ENCODE data around the gene ARHGEF1.

ARHGEF1 gene

GRCh38 chr19:41926028-41926762, 43.2 kb downstream of the ARHGEF1 start:
- no peak for TF ChIP-seq CTCF (IDR thresholded peaks at IDR 0.05; ENCODE audit: low read length)
- no peak for TF ChIP-seq EZH2 (IDR thresholded peaks at IDR 0.05; ENCODE audit: borderline replicate concordance, low read length)
- no peak overlapping the region for H3K4me3 ChIP-seq (ENCODE audit: low read depth, low read length, poor library complexity, severe bottlenecking)
- no peak overlapping the region for H3K27ac ChIP-seq (ENCODE audit: low read depth, low read length, poor library complexity, severe bottlenecking)
- no peaks in the 10 kb centered on the region for H3K9me2 ChIP-seq (ENCODE audit: low read depth, low read length)
- H4K20me1 ChIP-seq (ENCODE audit: insufficient read depth, low read length): no peaks in the 10 kb centered on the region
- no peaks in the 10 kb centered on the region for H3K36me3 ChIP-seq (ENCODE audit: insufficient read depth, low read length)
- no peaks in the 10 kb centered on the region for H3K9me3 ChIP-seq (ENCODE audit: low read length)
- no peaks in the 10 kb centered on the region for H3K79me2 ChIP-seq (ENCODE audit: insufficient read depth, low read length)
- H3F3A ChIP-seq (ENCODE audit: insufficient read depth, low read length): no peaks in the 10 kb centered on the region
- H3K4me2 ChIP-seq (ENCODE audit: low read length): no peak overlapping the region
- no peak overlapping the region for H3K9ac ChIP-seq (ENCODE audit: low read length)
- H3K4me1 ChIP-seq (ENCODE audit: insufficient read depth, low read length, severe bottlenecking): peaks cover 26% of the 10 kb centered on the region
- H2AFZ ChIP-seq (ENCODE audit: low read length): no peak overlapping the region
- H3K27me3 ChIP-seq (ENCODE audit: insufficient read depth, low read length): peaks cover 4% of the 10 kb centered on the region; the same call in 1 of the 2 replicates

- no peaks in the 10 kb centered on the region for H3F3A ChIP-seq (ENCODE audit: insufficient read depth, low read length)
- no peak overlapping the region for H3K4me3 ChIP-seq (ENCODE audit: low read depth, low read length, poor library complexity, severe bottlenecking)
- no peaks in the 10 kb centered on the region for H3K9me2 ChIP-seq (ENCODE audit: low read depth, low read length)
- peaks cover 26% of the 10 kb centered on the region for H3K4me1 ChIP-seq (ENCODE audit: insufficient read depth, low read length, severe bottlenecking)
- H3K36me3 ChIP-seq (ENCODE audit: insufficient read depth, low read length): no peaks in the 10 kb centered on the region
- no peaks in the 10 kb centered on the region for H4K20me1 ChIP-seq (ENCODE audit: insufficient read depth, low read length)
- peaks cover 4% of the 10 kb centered on the region; the same call in 1 of the 2 replicates for H3K27me3 ChIP-seq (ENCODE audit: insufficient read depth, low read length)
- no peak overlapping the region for H3K27ac ChIP-seq (ENCODE audit: low read depth, low read length, poor library complexity, severe bottlenecking)
- TF ChIP-seq EZH2 (IDR thresholded peaks at IDR 0.05; ENCODE audit: borderline replicate concordance, low read length) (no peak), CTCF (IDR thresholded peaks at IDR 0.05; ENCODE audit: low read length) (no peak)
- no peak overlapping the region for H2AFZ ChIP-seq (ENCODE audit: low read length)
- H3K9me3 ChIP-seq (ENCODE audit: low read length): no peaks in the 10 kb centered on the region
- H3K9ac ChIP-seq (ENCODE audit: low read length): no peak overlapping the region
- H3K4me2 ChIP-seq (ENCODE audit: low read length): peak overlapping the region; percentile 98; the same call in 1 of the 2 replicates
- H3K79me2 ChIP-seq (ENCODE audit: insufficient read depth, low read length): no peaks in the 10 kb centered on the region
Measured at GRCh38 chr19:41926763-41927496, 43.9 kb downstream of the ARHGEF1 start.

DNA sequence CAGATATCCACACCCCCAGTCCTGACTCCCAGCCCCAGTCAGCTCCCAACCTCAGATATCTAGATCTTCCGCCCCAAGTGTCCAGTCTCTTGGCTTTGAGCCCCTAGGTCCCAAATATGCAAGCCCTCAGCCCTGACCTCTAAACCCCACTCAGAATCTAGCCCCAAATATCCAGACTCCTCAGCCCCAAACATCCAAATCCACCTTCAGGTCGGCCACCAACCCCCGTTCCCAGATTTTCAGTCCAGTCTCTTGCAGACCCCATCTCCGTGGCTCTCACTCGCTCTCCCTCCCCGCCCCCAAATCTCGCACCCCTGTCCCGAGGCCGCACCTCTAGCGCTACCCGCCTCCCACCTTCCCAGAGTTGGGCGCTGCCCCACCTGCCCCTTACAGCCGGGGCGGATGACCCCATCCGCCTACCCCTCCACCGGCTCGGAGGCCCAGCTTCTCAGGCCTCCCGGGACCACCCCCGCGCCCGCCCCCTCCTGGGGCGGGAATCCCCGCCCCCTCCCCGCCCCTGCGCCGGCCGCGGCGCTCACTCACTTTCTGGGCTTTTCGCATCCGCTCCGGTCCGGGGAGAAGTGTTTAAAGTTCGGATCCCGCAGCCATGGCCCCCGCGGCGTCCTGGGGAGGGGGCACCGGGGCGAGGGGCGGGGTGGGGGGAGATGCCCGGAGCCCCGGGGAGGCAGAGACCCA, 44.7 kb downstream of the ARHGEF1 start:
- TF ChIP-seq EZH2 (IDR thresholded peaks at IDR 0.05; ENCODE audit: borderline replicate concordance, low read length) (no peak), CTCF (IDR thresholded peaks at IDR 0.05; ENCODE audit: low read length) (no peak)
- H3K9me3 ChIP-seq (ENCODE audit: low read length): no peaks in the 10 kb centered on the region
- no peaks in the 10 kb centered on the region for H3K79me2 ChIP-seq (ENCODE audit: insufficient read depth, low read length)
- no peaks in the 10 kb centered on the region for H3K36me3 ChIP-seq (ENCODE audit: insufficient read depth, low read length)
- no peak overlapping the region for H3K27ac ChIP-seq (ENCODE audit: low read depth, low read length, poor library complexity, severe bottlenecking)
- H3K4me1 ChIP-seq (ENCODE audit: insufficient read depth, low read length, severe bottlenecking): peaks cover 26% of the 10 kb centered on the region
- no peaks in the 10 kb centered on the region for H3F3A ChIP-seq (ENCODE audit: insufficient read depth, low read length)
- peak overlapping the region; percentile 98 for H3K4me2 ChIP-seq (ENCODE audit: low read length)
- H3K9ac ChIP-seq (ENCODE audit: low read length): peak overlapping the region; percentile 69
- H4K20me1 ChIP-seq (ENCODE audit: insufficient read depth, low read length): no peaks in the 10 kb centered on the region
- peak overlapping the region; percentile 72 for H3K4me3 ChIP-seq (ENCODE audit: low read depth, low read length, poor library complexity, severe bottlenecking)
- peaks cover 8% of the 10 kb centered on the region; the same call in 1 of the 2 replicates for H3K27me3 ChIP-seq (ENCODE audit: insufficient read depth, low read length)
- H2AFZ ChIP-seq (ENCODE audit: low read length): no peak overlapping the region
- H3K9me2 ChIP-seq (ENCODE audit: low read depth, low read length): no peaks in the 10 kb centered on the region
